Sigmoid colon (tissue), 7 donors: ENCODE data around the gene LPP. TPM values are rescaled to one million over a fixed set of nuclear protein-coding genes. Genes with fewer than 3 reads are reported as not detected.

Experiments
- DNase-seq: peaks from one replicate; pipeline ENCODE4 v3.0.0-alpha.2; 2019
- H3K27ac ChIP-seq, 4 donors: fragments of 200-600 bp; sonication (generic); one replicate each; pipeline ENCODE4 v1.5.1; 2016 to 2019; ENCODE audit warnings: mild to moderate bottlenecking in 1 of 4
- H3K27me3 ChIP-seq, 3 donors: fragments of 200-600 bp; sonication (generic); one replicate each; pipeline ENCODE4 v1.5.1; 2019; ENCODE audit warnings: mild to moderate bottlenecking in 1 of 3
- H3K36me3 ChIP-seq, 4 donors: fragments of 200-600 bp; sonication (generic); one replicate each; pipeline ENCODE4 v1.5.1; 2016 to 2019
- H3K4me1 ChIP-seq, 4 donors: fragments of 200-600 bp; sonication (generic); one replicate each; pipeline ENCODE4 v1.5.1; 2017 to 2019
- H3K4me3 ChIP-seq, 4 donors: fragments of 200-600 bp; sonication (generic); one replicate each; pipeline ENCODE4 v1.5.1; 2017 to 2019; ENCODE audit warnings: mild to moderate bottlenecking in 2 of 4, moderate library complexity in 1 of 4
- H3K9me3 ChIP-seq, 4 donors: fragments of 200-600 bp in 3 of 4; sonication (generic) in 3 of 4; one replicate each; pipeline versions ENCODE4 v1.5.1 to v1.6.1; 2013 to 2019
- CTCF ChIP-seq, 4 experiments: fragments of 450-650 bp in 3 of 4; fragments of 200-600 bp in 1 of 4; IDR thresholded peaks; one replicate each; pipeline ENCODE4 v1.5.1; 2016 to 2019; ENCODE audit warnings: antibody characterized with exemption in 4 of 4, mild to moderate bottlenecking in 3 of 4, moderate library complexity in 2 of 4
- EP300 ChIP-seq, 4 donors: sonication (generic); formaldehyde crosslinking; IDR thresholded peaks; one replicate each; pipeline ENCODE4 v1.6.1; 2017; ENCODE audit warnings: antibody characterized with exemption in 4 of 4
- POLR2A ChIP-seq, 2 donors: fragments of 450-650 bp; IDR thresholded peaks; one replicate each; pipeline ENCODE4 v1.6.1; 2016; ENCODE audit warnings: antibody characterized with exemption in 2 of 2, mild to moderate bottlenecking in 2 of 2, moderate library complexity in 2 of 2
- POLR2AphosphoS5 ChIP-seq, 4 donors: sonication (generic); formaldehyde crosslinking; IDR thresholded peaks; one replicate each; pipeline ENCODE4 v1.6.1; 2017; ENCODE audit warnings: antibody characterized with exemption in 4 of 4
- WGBS, 2 donors: extraction: QIAGEN DNeasy Blood & Tissue Kit; methylation state at CpG; one replicate each; pipeline ENCODE4 v1.1.7; 2013; 5-methylcytosine and 5-hydroxymethylcytosine counted together
- intact Hi-C: fragments of 100-400 bp; cut with DNase I; formaldehyde crosslinking; loops from one replicate; pipeline ENCODE4 v1.15.1; 2023
- polyA plus RNA-seq, 3 donors: library from polyadenylated mRNA; stranded (reverse); fragments of 200-250 nt; gene quantifications; one replicate each; pipeline ENCODE4 v1.2.3, GENCODE V29; 2013
- total RNA-seq, 4 donors: library from RNA; depleted of rRNA; stranded (reverse); fragments of >200 nt; gene quantifications; one replicate each; pipeline ENCODE4 v1.1.0, GENCODE V29; 2016
- donor health status: healthy with polysubstance abuse.
- donor health status: Bipolar disorder and iron deficiency.
- donor health status: healthy.

LPP gene
- total and polyA plus RNA-seq, 7 donors = 5.3 to 1,773 (median 824) TPM

GRCh38 chr3:188832961-188833721 is 679.2 kb downstream of the LPP start:
- WGBS, 2 donors = 73 to 81% methylated on average over 5 of the region's 5 CpGs
- intact Hi-C loops = no loop called here
- Histone ChIP-seq H3K4me3 (no peak overlapping the region), H3K27me3 (no peaks in the 10 kb centered on the region), H3K27ac (peak overlapping the region in 3 of 4 donors; percentile 12 to 35 (median 34)), H3K4me1 (peaks cover 0 to 52% (median 19%) of the 10 kb centered on the region in 4 donors), H3K9me3 (no peaks in the 10 kb centered on the region), H3K36me3 (no peaks in the 10 kb centered on the region)
- TF ChIP-seq POLR2A (IDR thresholded peaks at IDR 0.05) = no peak
- TF ChIP-seq CTCF (IDR thresholded peaks at IDR 0.05) = no peak
- TF ChIP-seq EP300 (IDR thresholded peaks at IDR 0.05) = no peak
- TF ChIP-seq POLR2AphosphoS5 (IDR thresholded peaks at IDR 0.05) = no peak
- no peak for DNase-seq

GRCh38 chr3:188834349-188834748 is 680.4 kb downstream of the LPP start:
- WGBS, 2 donors = 74 to 94% methylated on average over 3 of the region's 3 CpGs
- no peak overlapping the region for H3K4me3 ChIP-seq

GRCh38 chr3:188839187-188839695 is 685.3 kb downstream of the LPP start:
- TF ChIP-seq CTCF (IDR thresholded peaks at IDR 0.05) (no peak), POLR2AphosphoS5 (IDR thresholded peaks at IDR 0.05) (no peak), POLR2A (IDR thresholded peaks at IDR 0.05) (no peak), EP300 (IDR thresholded peaks at IDR 0.05) (no peak)
- intact Hi-C loops = no loop called here
- WGBS, 2 donors = 64 to 84% methylated on average over 8 of the region's 8 CpGs
- Histone ChIP-seq H3K27ac (no peak overlapping the region), H3K36me3 (peaks cover 0 to 6% (median 0%) of the 10 kb centered on the region in 4 donors), H3K9me3 (no peaks in the 10 kb centered on the region), H3K4me1 (peaks cover 0 to 26% (median 13%) of the 10 kb centered on the region in 4 donors), H3K4me3 (no peak overlapping the region), H3K27me3 (no peaks in the 10 kb centered on the region)
- DNase-seq = no peak

More at GRCh38 chr3:188834349-188834748, 680.4 kb downstream of the LPP start:
- no peaks in the 10 kb centered on the region for H3K36me3 ChIP-seq
- no peak for DNase-seq
- TF ChIP-seq CTCF (IDR thresholded peaks at IDR 0.05) = no peak
- no peak for TF ChIP-seq POLR2A (IDR thresholded peaks at IDR 0.05)
- TF ChIP-seq POLR2AphosphoS5 (IDR thresholded peaks at IDR 0.05) = no peak
- TF ChIP-seq EP300 (IDR thresholded peaks at IDR 0.05) = no peak
- intact Hi-C loops = no loop called here
- peaks cover 0 to 45% (median 18%) of the 10 kb centered on the region in 4 donors for H3K4me1 ChIP-seq
- H3K27me3 ChIP-seq = no peaks in the 10 kb centered on the region
- H3K9me3 ChIP-seq = no peaks in the 10 kb centered on the region
- no peak overlapping the region for H3K27ac ChIP-seq

GRCh38 chr3:188840290-188840689 is 686.3 kb downstream of the LPP start:
- no peak overlapping the region for H3K4me3 ChIP-seq
- intact Hi-C loops = no loop called here
- no peak for TF ChIP-seq EP300 (IDR thresholded peaks at IDR 0.05)
- TF ChIP-seq POLR2AphosphoS5 (IDR thresholded peaks at IDR 0.05) = no peak
- TF ChIP-seq POLR2A (IDR thresholded peaks at IDR 0.05) = no peak
- no peak for TF ChIP-seq CTCF (IDR thresholded peaks at IDR 0.05)
- DNase-seq = no peak
- WGBS, 2 donors = 64 to 78% methylated on average over 1 of the region's 1 CpG
- H3K27me3 ChIP-seq = no peaks in the 10 kb centered on the region
- peaks cover 0 to 6% (median 0%) of the 10 kb centered on the region in 4 donors for H3K36me3 ChIP-seq
- peaks cover 0 to 30% (median 10%) of the 10 kb centered on the region in 4 donors for H3K4me1 ChIP-seq
- no peak overlapping the region for H3K27ac ChIP-seq
- H3K9me3 ChIP-seq = no peaks in the 10 kb centered on the region
